HG03571 (cell line): ENCODE data around the gene NCBP2L.

Experiments
- ATAC-seq: cut with Tn5 transposase; IDR thresholded peaks from one replicate; pipeline ENCODE4 v1.9.1; 2021; ENCODE audit not compliant: unreplicated experiment

The NCBP2L gene

DNA sequence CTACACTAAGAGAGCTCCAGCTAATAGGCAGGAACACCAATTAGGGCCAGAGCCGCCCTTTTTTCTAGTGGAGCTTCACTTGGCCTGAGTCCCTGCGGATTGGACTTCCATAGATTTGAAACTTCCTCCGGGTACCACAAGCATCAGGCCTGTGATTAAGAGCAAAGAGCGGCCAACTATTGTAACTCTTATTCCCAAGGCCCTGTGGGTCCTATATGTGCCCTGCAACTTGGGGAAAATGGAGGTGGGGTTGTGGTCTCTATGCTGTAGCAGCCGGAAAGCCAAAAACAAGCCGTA lies at the start of gene NCBP2L:
Gene NCBP2L (plus strand): TSS at position 198 of the 297 bp plus-strand sequence. CDS start 16,488 bp downstream, outside the sequence.
- ATAC-seq: no peak

DNA sequence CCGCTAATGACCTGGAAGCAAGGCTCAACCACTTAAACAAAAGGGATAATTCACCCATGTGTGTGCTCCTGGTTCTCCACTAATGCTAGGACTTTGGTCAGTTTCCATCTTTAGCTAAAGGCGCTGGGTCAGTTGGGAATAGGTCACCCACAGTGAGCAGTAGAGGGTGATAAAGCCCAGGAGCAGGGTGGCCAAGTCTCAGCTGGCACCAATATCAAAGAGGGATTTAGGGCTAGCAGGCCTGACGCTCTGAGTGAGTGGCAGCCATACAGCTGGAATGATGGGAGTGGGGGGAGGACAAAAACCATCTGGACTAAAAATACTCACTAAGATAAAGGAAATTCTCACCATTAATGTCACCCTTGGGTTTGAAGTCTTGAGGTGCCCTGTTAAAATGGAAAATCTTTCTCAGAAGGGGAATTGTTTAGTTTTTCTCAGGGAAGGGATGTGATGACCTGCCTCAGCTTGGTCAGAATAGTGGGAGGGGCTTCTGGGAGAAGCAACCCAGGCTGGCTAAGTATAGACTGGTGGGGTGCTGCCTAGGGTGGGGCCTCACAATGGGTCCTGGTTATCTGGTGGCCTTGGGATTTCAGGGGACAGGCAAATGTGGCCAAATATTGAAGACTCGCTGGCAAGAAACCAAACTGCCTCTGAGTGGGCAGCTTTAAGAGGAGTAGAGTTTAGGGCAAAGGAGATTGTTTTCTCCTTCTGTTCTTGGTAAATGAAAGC lies 49.0 kb upstream of the NCBP2L start:
- ATAC-seq: no peak

- ATAC-seq: no peak
These were observed 47.8 kb upstream of the NCBP2L start for GRCh38 chrX:107729558-107730297.

GRCh38 chrX:107730298-107730655 lies 47.3 kb upstream of the NCBP2L start:
- ATAC-seq: no peak

GRCh38 chrX:107730991-107731766 lies 46.4 kb upstream of the NCBP2L start:
- no peak for ATAC-seq

GRCh38 chrX:107731831-107732502 lies 45.6 kb upstream of the NCBP2L start:
- ATAC-seq: no peak

DNA sequence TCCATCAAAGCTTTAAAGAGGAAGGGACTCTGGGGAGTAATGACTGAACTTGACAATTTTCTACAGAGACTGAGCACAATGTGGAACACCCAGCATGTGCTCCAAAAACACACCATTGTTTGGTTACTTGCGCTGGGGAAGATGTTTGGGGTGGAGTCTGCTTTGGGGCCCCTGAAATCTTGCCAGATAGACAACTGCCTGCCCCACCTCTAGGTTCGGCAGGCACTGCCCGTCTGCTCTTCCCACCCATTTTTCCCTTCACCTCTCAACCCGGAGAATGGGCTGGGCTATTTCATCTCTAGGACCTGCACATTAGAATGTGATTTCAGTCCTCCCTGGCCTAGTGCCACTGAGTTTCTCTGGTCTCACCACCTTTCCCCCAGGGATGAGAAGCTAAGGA lies 43.8 kb upstream of the NCBP2L start:
- ATAC-seq: no peak

- no peak for ATAC-seq
These were observed 42.9 kb upstream of the NCBP2L start for GRCh38 chrX:107734646-107735045.

GRCh38 chrX:107736781-107737531 lies 40.6 kb upstream of the NCBP2L start:
- ATAC-seq: no peak

GRCh38 chrX:107738272-107738671 lies 39.3 kb upstream of the NCBP2L start:
- ATAC-seq: no peak

DNA sequence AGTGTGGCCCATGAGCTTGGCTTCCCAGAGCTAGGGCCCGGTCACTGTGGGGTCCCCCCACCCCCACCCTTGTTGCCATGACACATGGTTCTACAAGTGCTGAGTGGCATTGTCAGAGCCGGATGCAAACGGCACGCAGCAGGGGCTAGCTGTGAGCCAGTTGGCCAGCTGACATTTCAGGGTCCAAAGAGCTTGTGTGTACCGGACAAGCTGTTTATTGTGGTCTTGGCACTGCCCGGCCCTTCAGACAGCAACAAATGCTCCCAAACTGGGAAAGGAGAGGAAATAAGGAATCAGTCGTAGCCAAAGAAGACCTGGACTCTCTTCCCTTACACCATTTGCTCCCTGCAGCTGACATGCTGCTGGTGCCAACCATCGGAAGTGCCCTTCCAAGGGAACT lies 38.8 kb upstream of the NCBP2L start:
- ATAC-seq: no peak

DNA sequence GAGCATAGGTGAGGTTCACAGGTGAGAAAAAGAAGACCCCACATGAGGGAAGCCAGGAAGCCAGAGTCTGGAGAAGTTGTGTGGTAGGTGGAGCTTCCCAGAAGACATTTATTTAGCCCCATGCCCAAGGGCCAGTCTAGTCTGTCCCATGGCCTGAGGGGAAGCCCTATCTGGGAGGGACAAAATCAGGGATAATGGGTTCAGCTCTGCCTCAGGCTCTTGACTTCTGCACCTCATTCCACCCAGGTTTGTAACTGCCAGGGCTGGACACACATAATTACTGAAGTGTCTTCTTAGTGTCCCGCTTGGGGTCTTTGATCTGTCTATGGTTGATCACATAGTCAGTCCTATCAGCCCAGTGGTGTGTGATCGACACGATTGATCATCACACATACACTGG lies 38.0 kb upstream of the NCBP2L start:
- ATAC-seq: no peak

DNA sequence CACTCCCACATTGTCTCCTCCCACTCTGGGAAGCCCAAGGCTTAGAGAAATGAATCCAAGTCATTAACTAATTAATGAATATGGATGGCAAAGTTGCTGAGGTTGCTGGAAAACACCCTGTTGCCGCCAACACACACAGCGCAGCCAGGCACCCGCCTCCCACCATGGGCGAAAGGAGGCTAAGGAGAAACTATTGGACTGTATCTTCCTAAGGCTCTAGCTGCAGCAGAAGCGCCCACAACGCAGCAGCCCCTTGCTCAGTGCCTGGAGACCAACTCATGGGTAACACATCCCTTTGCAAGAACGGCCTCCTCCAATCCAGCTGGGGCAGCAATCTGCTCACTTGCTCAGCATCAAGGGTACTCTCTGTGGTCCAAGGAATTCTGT lies 36.1 kb upstream of the NCBP2L start:
- peak; percentile 28 for ATAC-seq

DNA sequence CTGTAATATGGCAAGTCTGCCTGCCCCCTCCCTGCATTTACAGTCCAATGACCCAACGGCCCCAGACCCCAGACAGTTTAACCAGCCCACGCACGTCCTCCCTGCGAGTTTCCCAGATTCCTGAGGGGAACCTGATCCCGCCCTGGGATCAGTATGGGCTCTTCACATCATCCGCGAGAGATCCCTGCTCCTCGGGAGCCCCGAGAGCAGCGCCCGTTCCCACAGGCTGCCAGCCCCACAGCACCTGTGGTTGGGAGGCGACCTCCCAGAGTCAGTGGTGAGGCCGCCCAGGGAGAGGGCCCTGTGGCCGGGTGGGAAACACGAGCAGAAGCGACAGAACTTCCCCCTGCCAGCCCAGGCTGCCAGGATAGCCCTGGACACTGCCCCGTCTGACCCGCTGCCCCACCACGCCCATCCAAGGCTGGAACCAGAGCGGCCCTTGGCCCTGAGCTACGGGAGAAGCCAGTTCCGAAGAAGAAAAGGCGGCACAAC lies 34.8 kb upstream of the NCBP2L start:
- ATAC-seq: no peak

DNA sequence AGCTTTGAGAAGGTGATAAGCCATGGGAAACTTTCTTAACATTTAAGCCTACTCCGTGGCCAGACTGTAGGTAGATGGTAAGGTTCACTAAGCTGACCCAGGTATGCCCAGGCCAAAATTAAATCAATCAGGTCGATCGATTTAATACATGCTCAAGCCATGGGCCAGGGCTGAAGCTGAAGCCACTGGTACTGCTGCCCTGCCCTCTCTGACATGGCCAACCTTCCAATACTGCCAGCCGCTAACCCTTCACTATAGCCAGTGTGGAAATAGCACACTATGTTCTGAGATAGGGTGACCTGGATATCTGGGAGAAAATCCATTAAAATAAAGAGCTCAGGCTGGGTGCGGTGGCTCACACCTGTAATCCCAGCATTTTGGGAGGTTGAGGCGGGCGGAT lies 33.5 kb upstream of the NCBP2L start:
- no peak for ATAC-seq

- ATAC-seq: no peak
These were observed 32.7 kb upstream of the NCBP2L start for GRCh38 chrX:107744868-107745267.

GRCh38 chrX:107747596-107748161 lies 29.9 kb upstream of the NCBP2L start:
- ATAC-seq: no peak

DNA sequence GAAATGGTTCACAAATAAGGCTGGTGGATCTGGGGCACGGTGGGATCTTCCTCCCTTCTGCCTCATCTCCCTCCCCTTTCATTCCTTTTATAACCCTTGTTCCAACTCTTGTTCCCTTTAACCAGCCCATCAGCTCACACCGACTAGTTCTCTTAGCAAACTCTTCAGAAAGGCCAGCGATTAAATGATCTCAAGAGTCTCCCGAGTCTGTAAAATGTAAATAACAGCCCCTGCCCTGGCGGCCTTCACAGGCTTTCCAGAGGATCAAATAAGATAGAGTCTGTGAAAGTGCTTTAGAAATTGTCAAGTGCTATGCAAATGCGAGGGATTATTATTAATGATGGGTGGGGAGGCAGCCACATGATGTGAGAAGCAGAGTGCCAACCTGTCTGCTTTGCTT lies 29.0 kb upstream of the NCBP2L start:
- ATAC-seq: no peak

GRCh38 chrX:107750263-107750662 lies 27.3 kb upstream of the NCBP2L start:
- ATAC-seq: no peak

- ATAC-seq: no peak
These were observed 26.6 kb upstream of the NCBP2L start for GRCh38 chrX:107750861-107751445.
